ENCODE data around the gene ACCS.
A peak's percentile ranks its signal among the peaks of the same experiment; 100 is the strongest.

ACCS gene
- 6.4 to 21.6 (median 16.3) reads per million in 4 experiments for total RNA-seq

GRCh38 chr11:44065841-44066731, at the start of gene ACCS:
TSS of gene ACCS (plus strand) at chr11:44066270. CDS start at chr11:44067628, 1,358 bp downstream.
- DNase-seq: peak; percentile 86

- no peak for DNase-seq
Observed at GRCh38 chr11:44016546-44017442, 49.3 kb upstream of the ACCS start.

GRCh38 chr11:44017443-44018126, 48.5 kb upstream of the ACCS start:
- no peak for DNase-seq

GRCh38 chr11:44018127-44018521, 47.9 kb upstream of the ACCS start:
- DNase-seq: no peak

- DNase-seq: no peak
Observed at GRCh38 chr11:44018829-44019228, 47.2 kb upstream of the ACCS start.

- no peak for DNase-seq
Observed at GRCh38 chr11:44024977-44025376, 41.1 kb upstream of the ACCS start.

- no peak for DNase-seq
Observed at GRCh38 chr11:44025727-44026126, 40.3 kb upstream of the ACCS start.

GRCh38 chr11:44028401-44028800, 37.7 kb upstream of the ACCS start:
- DNase-seq: no peak

- DNase-seq: no peak
Observed at GRCh38 chr11:44028816-44029506, 37.1 kb upstream of the ACCS start.

GRCh38 chr11:44029507-44029845, 36.6 kb upstream of the ACCS start:
- DNase-seq: no peak

- no peak for DNase-seq
Observed at GRCh38 chr11:44029977-44030911, 35.8 kb upstream of the ACCS start.

- no peak for DNase-seq
Observed at GRCh38 chr11:44030996-44031395, 35.1 kb upstream of the ACCS start.

GRCh38 chr11:44031549-44031948, 34.5 kb upstream of the ACCS start:
- no peak for DNase-seq

- DNase-seq: no peak
Observed at GRCh38 chr11:44032299-44033085, 33.6 kb upstream of the ACCS start.

- no peak for DNase-seq
Observed at GRCh38 chr11:44033411-44033850, 32.6 kb upstream of the ACCS start.

GRCh38 chr11:44033856-44034255, 32.2 kb upstream of the ACCS start:
- no peak for DNase-seq

- no peak for DNase-seq
Observed at GRCh38 chr11:44034639-44035038, 31.4 kb upstream of the ACCS start.

- no peak for DNase-seq
Observed at GRCh38 chr11:44036811-44037657, 29.0 kb upstream of the ACCS start.

- no peak for DNase-seq
Observed at GRCh38 chr11:44037658-44037998, 28.4 kb upstream of the ACCS start.

- no peak for DNase-seq
Observed at GRCh38 chr11:44043157-44043556, 22.9 kb upstream of the ACCS start.

All from effector CD8-positive, alpha-beta T cell (primary cell).